Adrenal gland (tissue), 12 donors: Measurements from ENCODE around the gene LRCH1. TPM values are rescaled to one million over a fixed set of nuclear protein-coding genes. Genes with fewer than 3 reads are reported as not detected.
A peak's percentile ranks its signal among the peaks of the same experiment; 100 is the strongest.

Experiments used
- DNase-seq, 7 donors: peaks; one replicate each; pipeline ENCODE4 v3.0.0-alpha.2; 2019 to 2020
- H3K27ac ChIP-seq, 5 donors: fragments of 200-600 bp; sonication (generic) in 4 of 5; 1 replicate in 3 of 5; 2 replicates in 2 of 5; pipeline versions ENCODE4 v1.5.1 to v1.8.0; 2016 to 2020; ENCODE audit warnings: mild to moderate bottlenecking in 1 of 5
- H3K27me3 ChIP-seq: fragments of 200-600 bp; 2 replicates; pipeline ENCODE4 v1.8.0; 2021
- H3K36me3 ChIP-seq, 2 donors: fragments of 200-600 bp; replicated peaks in 1 of 2; 1 replicate in 1 of 2; 2 replicates in 1 of 2; pipeline versions ENCODE4 v1.5.1 to v1.8.0; 2018 to 2022
- H3K4me1 ChIP-seq, 2 donors: fragments of 200-600 bp; replicated peaks in 1 of 2; 1 replicate in 1 of 2; 2 replicates in 1 of 2; pipeline versions ENCODE4 v1.5.1 to v1.8.0; 2018 to 2021
- H3K4me3 ChIP-seq, 4 donors: fragments of 200-600 bp; sonication (generic) in 3 of 4; one replicate each; pipeline ENCODE4 v1.5.1; 2016 to 2018
- H3K9me3 ChIP-seq, 3 donors: fragments of 200-600 bp; sonication (generic) in 1 of 3; replicated peaks in 1 of 3; 1 replicate in 2 of 3; 2 replicates in 1 of 3; pipeline versions ENCODE4 v1.5.1 to v1.8.0; 2016 to 2021
- CTCF ChIP-seq, 6 experiments: fragments of 450-650 bp in 4 of 6; fragments of 200-600 bp in 2 of 6; sonication (generic) in 1 of 6; IDR thresholded peaks; 1 replicate in 5 of 6; 2 replicates in 1 of 6; pipeline versions ENCODE4 v1.5.1 to v1.8.0; 2016 to 2021; ENCODE audit warnings: antibody characterized with exemption in 6 of 6, mild to moderate bottlenecking in 2 of 6, moderate library complexity in 1 of 6
- POLR2A ChIP-seq, 2 donors: fragments of 450-650 bp; IDR thresholded peaks; one replicate each; pipeline ENCODE4 v1.6.1; 2017; ENCODE audit warnings: antibody characterized with exemption in 2 of 2, mild to moderate bottlenecking in 2 of 2, moderate library complexity in 1 of 2
- WGBS, 4 donors: extraction: QIAGEN DNeasy Blood & Tissue Kit in 2 of 4; methylation state at CpG; one replicate each; pipeline versions ENCODE4 v1.1.5 to v1.1.7; 2013 to 2017; 5-methylcytosine and 5-hydroxymethylcytosine counted together
- intact Hi-C, 2 donors: fragments of 100-400 bp; cut with DNase I; formaldehyde crosslinking; loops; one replicate each; pipeline versions ENCODE4 v1.14.1 to v1.15.0; 2022 to 2023
- polyA plus RNA-seq, 3 donors: library from polyadenylated mRNA; stranded (reverse); fragments of 200-250 nt in 2 of 3; fragments of 350-450 nt in 1 of 3; fragmentation: Illumina TruSeq in 1 of 3; extraction: RNeasy Lipid Tissue Mini Kit (QIAGEN cat#74804) in 1 of 3; gene quantifications; one replicate each; pipeline ENCODE4 v1.2.3, GENCODE V29; 2013 to 2014
- total RNA-seq, 9 donors: library from RNA; depleted of rRNA in 4 of 9; stranded (reverse); fragments of >200 nt in 4 of 9; fragments of 120-200 nt in 1 of 9; fragmentation: NEBNext Ultra II Directional in 1 of 9; extraction: Animal tissue kit (Norgen Biotek cat#: 25700) in 1 of 9; gene quantifications; one replicate each; pipeline versions ENCODE4 v1.1.0 to v1.2.4, GENCODE V29; 2013 to 2023
- donor health status: healthy with polysubstance abuse.
- donor health status: Bipolar disorder and iron deficiency.
- donor health status: DM: yes; HTN: yes; CAD: no.
- donor health status: DM: no; HTN: no; CAD: no.
- donor health status: DM: no; HTN: no; CAD: no.
- donor health status: DM: yes; HTN: yes; CAD: no.

Gene LRCH1
- total and polyA plus RNA-seq, 12 donors = 2.8 to 13.6 (median 8.4) TPM

- no peaks in the 10 kb centered on the region for H3K36me3 ChIP-seq
- intact Hi-C loops = no loop called here
- H3K27me3 ChIP-seq = no peaks in the 10 kb centered on the region
- H3K4me1 ChIP-seq = peaks cover 13 to 47% of the 10 kb centered on the region in 2 donors
- H3K27ac ChIP-seq = peak overlapping the region in 2 of 5 donors; percentile 20 to 37
- no peak for DNase-seq
- no peaks in the 10 kb centered on the region for H3K9me3 ChIP-seq
- 73 to 79% (median 74%) methylated on average over 2 of the region's 2 CpGs for WGBS, 4 donors
- no peak for TF ChIP-seq POLR2A (IDR thresholded peaks at IDR 0.05)
- no peak for TF ChIP-seq CTCF (IDR thresholded peaks at IDR 0.05)
- no peak overlapping the region for H3K4me3 ChIP-seq
Observed at GRCh38 chr13:46598820-46599180, 45.8 kb downstream of the LRCH1 start.

GRCh38 chr13:46600943-46601311 is 48.0 kb downstream of the LRCH1 start:
- DNase-seq = no peak
- H3K27me3 ChIP-seq = no peaks in the 10 kb centered on the region
- no peaks in the 10 kb centered on the region for H3K9me3 ChIP-seq
- peak overlapping the region in 1 of 5 donors; percentile 31 for H3K27ac ChIP-seq
- H3K4me1 ChIP-seq = peaks cover 10 to 47% of the 10 kb centered on the region in 2 donors
- H3K4me3 ChIP-seq = no peak overlapping the region
- 86 to 100% (median 88%) methylated on average over 3 of the region's 3 CpGs for WGBS, 4 donors
- intact Hi-C loops = loop anchor here in 1 of 2 donors (10.0 kb wide), 1 partner anchor 46 kb away; the partner anchor contains the start of gene LRCH1
- TF ChIP-seq POLR2A (IDR thresholded peaks at IDR 0.05) (no peak), CTCF (IDR thresholded peaks at IDR 0.05) (no peak)
- no peaks in the 10 kb centered on the region for H3K36me3 ChIP-seq

- H3K9me3 ChIP-seq = no peaks in the 10 kb centered on the region
- TF ChIP-seq POLR2A (IDR thresholded peaks at IDR 0.05) = no peak
- no peak for TF ChIP-seq CTCF (IDR thresholded peaks at IDR 0.05)
- H3K36me3 ChIP-seq = no peaks in the 10 kb centered on the region
- H3K4me1 ChIP-seq = peaks cover 4 to 50% of the 10 kb centered on the region in 2 donors
- DNase-seq = no peak
- no peaks in the 10 kb centered on the region for H3K27me3 ChIP-seq
- 84 to 97% (median 93%) methylated on average over 4 of the region's 4 CpGs for WGBS, 4 donors
- intact Hi-C loops = loop anchor here in 1 of 2 donors (10.0 kb wide), 1 partner anchor 48 kb away; the partner anchor contains the start of gene LRCH1
- H3K4me3 ChIP-seq = no peak overlapping the region
- no peak overlapping the region for H3K27ac ChIP-seq
Observed at GRCh38 chr13:46602531-46602930, 49.6 kb downstream of the LRCH1 start.

- DNase-seq = no peak
- Histone ChIP-seq H3K4me1 (peaks cover 4 to 50% of the 10 kb centered on the region in 2 donors), H3K9me3 (no peaks in the 10 kb centered on the region), H3K27ac (no peak overlapping the region), H3K36me3 (no peaks in the 10 kb centered on the region), H3K4me3 (no peak overlapping the region), H3K27me3 (no peaks in the 10 kb centered on the region)
- intact Hi-C loops = loop anchor here in 1 of 2 donors (10.0 kb wide), 1 partner anchor 48 kb away; the partner anchor contains the start of gene LRCH1
- 77 to 83% (median 80%) methylated on average over 4 of the region's 4 CpGs for WGBS, 4 donors
- TF ChIP-seq CTCF (IDR thresholded peaks at IDR 0.05) (peak in 3 of 6 experiments; percentile 3 to 20 (median 19)), POLR2A (IDR thresholded peaks at IDR 0.05) (no peak)
Observed at GRCh38 chr13:46603165-46603603, 50.2 kb downstream of the LRCH1 start.
